ENCODE data around the gene IQSEC1.

IQSEC1 gene

GRCh38 chr3:12993517-12994356 is 79.5 kb downstream of the IQSEC1 start:
- no peak for DNase-seq (ENCODE audit: low read depth in 2 of 2)
- H3K4me3 ChIP-seq (replicated peaks in 1 of 2; ENCODE audit: low read depth in 2 of 2, low read length in 2 of 2) = peak overlapping the region; percentile 57 to 63
- no peak for TF ChIP-seq CTCF (IDR thresholded peaks at IDR 0.05; ENCODE audit: low read depth, low read length)

DNA sequence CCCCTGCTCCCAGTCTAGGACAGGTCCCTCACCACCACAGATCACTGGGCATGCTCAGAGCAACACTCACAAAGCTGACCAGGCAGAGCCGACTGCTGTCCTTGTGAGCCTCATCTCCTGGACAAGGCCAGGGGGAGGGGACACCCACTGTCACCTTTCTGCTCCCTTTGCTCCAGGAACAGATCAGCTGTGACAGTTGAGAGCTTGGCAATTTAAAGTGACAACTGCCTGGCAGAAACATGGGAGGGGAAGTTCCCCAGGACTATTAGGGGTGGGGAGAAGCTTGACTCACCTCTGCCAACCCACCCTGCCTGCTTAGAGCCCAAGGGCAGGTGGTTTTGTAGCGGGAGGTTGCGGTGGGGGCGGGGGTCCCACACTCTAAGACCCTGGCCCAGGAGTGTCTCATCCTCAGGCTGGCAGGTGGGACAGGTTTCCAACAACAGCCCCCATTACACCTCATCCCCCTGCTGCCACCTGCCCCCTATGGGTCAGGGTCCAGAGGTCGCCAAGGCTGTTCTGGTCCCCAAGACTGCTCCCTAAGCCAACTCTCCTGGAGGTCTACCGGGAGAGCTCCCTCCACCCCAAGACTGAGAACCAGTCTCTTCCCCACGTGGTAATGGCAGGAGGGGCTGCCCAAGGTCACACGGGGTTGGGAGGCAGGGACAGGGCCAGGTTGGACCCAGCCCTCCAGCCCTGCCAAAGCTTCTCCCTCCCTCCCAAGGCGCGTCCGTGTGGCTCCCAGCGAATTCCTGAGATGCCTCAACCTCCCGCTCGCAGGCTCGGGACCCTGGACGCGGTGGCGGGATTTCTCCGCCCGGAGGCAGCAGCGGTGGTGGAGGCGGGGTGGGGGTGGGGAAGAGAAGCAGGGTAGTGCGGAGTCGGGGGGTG is 80.4 kb downstream of the IQSEC1 start:
- H3K4me3 ChIP-seq (replicated peaks in 1 of 2; ENCODE audit: low read depth in 2 of 2, low read length in 2 of 2) = peak overlapping the region in 1 of 2 donors; percentile 45
- no peak for TF ChIP-seq CTCF (IDR thresholded peaks at IDR 0.05; ENCODE audit: low read depth, low read length)
- DNase-seq (ENCODE audit: low read depth in 2 of 2) = peak in 1 of 2 donors; percentile 15

- no peak for DNase-seq (ENCODE audit: low read depth in 2 of 2)
- H3K4me3 ChIP-seq (replicated peaks in 1 of 2; ENCODE audit: low read depth in 2 of 2, low read length in 2 of 2) = no peak overlapping the region
- no peak for TF ChIP-seq CTCF (IDR thresholded peaks at IDR 0.05; ENCODE audit: low read depth, low read length)
These were observed 81.4 kb downstream of the IQSEC1 start for GRCh38 chr3:12991861-12992281.

GRCh38 chr3:12991481-12991837 is 81.8 kb downstream of the IQSEC1 start:
- no peak for DNase-seq (ENCODE audit: low read depth in 2 of 2)
- no peak overlapping the region for H3K4me3 ChIP-seq (replicated peaks in 1 of 2; ENCODE audit: low read depth in 2 of 2, low read length in 2 of 2)
- no peak for TF ChIP-seq CTCF (IDR thresholded peaks at IDR 0.05; ENCODE audit: low read depth, low read length)

- peak; percentile 40 to 63 for DNase-seq (ENCODE audit: low read depth in 2 of 2)
- no peak overlapping the region for H3K4me3 ChIP-seq (replicated peaks in 1 of 2; ENCODE audit: low read depth in 2 of 2, low read length in 2 of 2)
- no peak for TF ChIP-seq CTCF (IDR thresholded peaks at IDR 0.05; ENCODE audit: low read depth, low read length)
These were observed 82.3 kb downstream of the IQSEC1 start for GRCh38 chr3:12990781-12991480.

- DNase-seq (ENCODE audit: low read depth in 2 of 2) = peak in 1 of 2 donors; percentile 16
- H3K4me3 ChIP-seq (replicated peaks in 1 of 2; ENCODE audit: low read depth in 2 of 2, low read length in 2 of 2) = no peak overlapping the region
- TF ChIP-seq CTCF (IDR thresholded peaks at IDR 0.05; ENCODE audit: low read depth, low read length) = no peak
These were observed 82.9 kb downstream of the IQSEC1 start for GRCh38 chr3:12990306-12990705.

Measured in cardiac fibroblast (primary cell).